ENCODE measurements around the gene HIVEP1. TPM values are rescaled to one million over a fixed set of nuclear protein-coding genes. Genes with fewer than 3 reads are reported as not detected.

HIVEP1 gene
- total and polyA plus RNA-seq, 2 of the 8 experiments (the other 6 are each of a cell fraction or from before 2014, with no cell fraction given): 22.6 to 23.1 TPM

DNA sequence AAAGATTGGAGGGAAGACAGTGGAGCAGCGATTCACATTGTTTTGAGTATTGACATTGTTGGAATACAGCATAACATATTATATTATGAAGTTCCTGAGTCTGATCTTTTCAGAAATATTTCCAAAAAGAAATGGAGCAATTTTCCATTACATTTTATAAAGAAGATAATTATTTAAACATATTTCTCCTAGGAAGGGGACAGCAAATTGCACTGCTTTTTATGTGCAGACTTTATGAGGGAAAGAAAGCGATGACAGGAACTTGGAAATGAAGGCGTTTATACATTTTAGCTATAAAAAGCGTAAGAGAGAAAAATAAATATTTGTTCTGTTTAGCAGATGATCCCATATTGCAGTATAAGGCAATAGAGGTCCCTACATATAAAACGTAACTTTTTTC lies 161.1 kb downstream of the HIVEP1 start:
- Histone ChIP-seq H4K20me1 (replicated peaks in 1 of 2; ENCODE audit: control insufficient read depth in 1 of 2, insufficient read depth in 2 of 2, low read length in 2 of 2) (no peaks in the 10 kb centered on the region), H3K18ac (ENCODE audit: extremely low read depth, low read length) (no peak overlapping the region), H3K4me1 (replicated peaks in 1 of 4; ENCODE audit: control insufficient read depth in 3 of 4, insufficient read depth in 4 of 4, low read length in 3 of 4) (peaks cover 0 to 7% (median 3%) of the 10 kb centered on the region in 4 experiments; a peak in 2 of 7 replicates), H3K36me3 (ENCODE audit: control insufficient read depth in 2 of 4, insufficient read depth in 4 of 4, low read length in 3 of 4) (no peaks in the 10 kb centered on the region), H2BK20ac (ENCODE audit: low read length) (no peak overlapping the region), H4K5ac (ENCODE audit: insufficient read length, low read depth, low read length) (no peak overlapping the region), H3K56ac (replicated peaks; ENCODE audit: insufficient read length, low read depth, low read length) (no peak overlapping the region), H2AFZ (ENCODE audit: low read length) (no peak overlapping the region), H2BK15ac (ENCODE audit: low read length) (no peak overlapping the region), H3K4me2 (ENCODE audit: insufficient read depth in 1 of 2, low read depth in 2 of 2, low read length in 2 of 2) (no peak overlapping the region), H3K14ac (ENCODE audit: insufficient read length) (no peak overlapping the region), H2AK5ac (ENCODE audit: low read depth, low read length) (no peak overlapping the region), H3K9ac (replicated peaks in 1 of 4; ENCODE audit: extremely low read depth in 1 of 4, low read depth in 3 of 4, low read length in 3 of 4) (no peak overlapping the region), H3K9me3 (ENCODE audit: insufficient read depth in 2 of 2, low read depth in 1 of 2, low read length in 1 of 2) (no peaks in the 10 kb centered on the region), H2BK12ac (ENCODE audit: low read depth, low read length) (no peak overlapping the region), H3K4me3 (ENCODE audit: extremely low read depth in 1 of 4, insufficient read depth in 2 of 4, low read depth in 3 of 4, low read length in 4 of 4) (no peak overlapping the region), H2BK120ac (replicated peaks; ENCODE audit: low read depth, low read length) (no peak overlapping the region), H3K27ac (ENCODE audit: low read depth, low read length) (no peak overlapping the region), H3K79me2 (ENCODE audit: control insufficient read depth in 1 of 2, insufficient read depth in 2 of 2, low read length in 2 of 2) (no peaks in the 10 kb centered on the region), H4K91ac (replicated peaks; ENCODE audit: insufficient read length, low read length) (no peak overlapping the region), H3K23ac (ENCODE audit: insufficient read length) (no peak overlapping the region), H3K23me2 (ENCODE audit: low read depth, low read length) (no peaks in the 10 kb centered on the region), H3K79me1 (ENCODE audit: low read depth, low read length) (no peaks in the 10 kb centered on the region), H4K8ac (ENCODE audit: extremely low read depth, insufficient read depth, low read length) (no peak overlapping the region), H3K27me3 (replicated peaks in 1 of 4; ENCODE audit: control insufficient read depth in 3 of 4, extremely low read depth in 1 of 4, insufficient read depth in 3 of 4, low read length in 3 of 4) (no peaks in the 10 kb centered on the region), H2BK5ac (ENCODE audit: low read depth, low read length) (no peak overlapping the region), H3K4ac (replicated peaks; ENCODE audit: insufficient read length, low read depth, low read length) (no peak overlapping the region)
- no peak for TF ChIP-seq GABPA (IDR thresholded peaks at IDR 0.05; ENCODE audit: borderline replicate concordance, insufficient read depth, low read length)
- no peak for TF ChIP-seq RAD21 (IDR thresholded peaks at IDR 0.05 in 1 of 2, conservative IDR thresholded peaks at IDR 0.05 in 1 of 2; ENCODE audit: low read depth in 2 of 2, low read length in 2 of 2)
- no peak for TF ChIP-seq CHD1 (IDR thresholded peaks at IDR 0.05; ENCODE audit: low read depth, low read length)
- no peak for TF ChIP-seq RNF2 (IDR thresholded peaks at IDR 0.05; ENCODE audit: borderline replicate concordance, low read depth, low read length, missing control alignments, poor library complexity, severe bottlenecking)
- TF ChIP-seq, protein P1, sequence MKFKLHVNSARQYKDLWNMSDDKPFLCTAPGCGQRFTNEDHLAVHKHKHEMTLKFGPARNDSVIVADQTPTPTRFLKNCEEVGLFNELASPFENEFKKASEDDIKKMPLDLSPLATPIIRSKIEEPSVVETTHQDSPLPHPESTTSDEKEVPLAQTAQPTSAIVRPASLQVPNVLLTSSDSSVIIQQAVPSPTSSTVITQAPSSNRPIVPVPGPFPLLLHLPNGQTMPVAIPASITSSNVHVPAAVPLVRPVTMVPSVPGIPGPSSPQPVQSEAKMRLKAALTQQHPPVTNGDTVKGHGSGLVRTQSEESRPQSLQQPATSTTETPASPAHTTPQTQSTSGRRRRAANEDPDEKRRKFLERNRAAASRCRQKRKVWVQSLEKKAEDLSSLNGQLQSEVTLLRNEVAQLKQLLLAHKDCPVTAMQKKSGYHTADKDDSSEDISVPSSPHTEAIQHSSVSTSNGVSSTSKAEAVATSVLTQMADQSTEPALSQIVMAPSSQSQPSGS (IDR thresholded peaks at IDR 0.05; ENCODE audit: low read length): no peak
- TF ChIP-seq POLR2A (IDR thresholded peaks at IDR 0.05; ENCODE audit: control extremely low read depth in 1 of 2, low read depth in 2 of 2, low read length in 2 of 2): no peak
- no peak for TF ChIP-seq KDM4A (IDR thresholded peaks at IDR 0.05; ENCODE audit: low read depth, low read length, severe bottlenecking)
- no peak for TF ChIP-seq MAFK (IDR thresholded peaks at IDR 0.05; ENCODE audit: low read depth, low read length)
- no peak for TF ChIP-seq POU5F1 (IDR thresholded peaks at IDR 0.05; ENCODE audit: low read depth, low read length)
- TF ChIP-seq, protein P2, sequence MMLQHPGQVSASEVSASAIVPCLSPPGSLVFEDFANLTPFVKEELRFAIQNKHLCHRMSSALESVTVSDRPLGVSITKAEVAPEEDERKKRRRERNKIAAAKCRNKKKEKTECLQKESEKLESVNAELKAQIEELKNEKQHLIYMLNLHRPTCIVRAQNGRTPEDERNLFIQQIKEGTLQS (IDR thresholded peaks at IDR 0.05; ENCODE audit: insufficient read depth, low read depth, low read length): no peak
- TF ChIP-seq SRF (IDR thresholded peaks at IDR 0.05; ENCODE audit: low read depth, low read length): no peak
- no peak for TF ChIP-seq JUND (IDR thresholded peaks at IDR 0.05; ENCODE audit: low read length)
- ChIA-PET CTCF (ENCODE audit: partially characterized antibody) (interaction anchor here (1.7 kb wide), 1 partner anchor 114 kb away, joined by 7 read pairs; no protein-coding TSS in a partner anchor), POLR2A (ENCODE audit: partially characterized antibody) (no interaction called here)
- FAIRE-seq (no peak), DNase-seq (ENCODE audit: low read depth in 1 of 2, low spot score in 2 of 2) (no peak)
- WGBS, 2 experiments (ENCODE audit: extremely low coverage in 1 of 2, insufficient coverage in 1 of 2, insufficient read length in 1 of 2, insufficient replicate concordance in 2 of 2, low coverage in 1 of 2, low lambda C conversion rate in 2 of 2, missing lambda C conversion rate in 1 of 2): 86% methylated on average over 5 of the region's 5 CpGs; no CpG with 5 or more reads in 1 of the 2 experiments
